NCI-H146 treated with DMSO at 0.1 percent for 48 hours (cell line): Measurements from ENCODE around the gene RUNX1.

ENCODE experiments used
- DNase-seq: peaks from one replicate; lab custom pipeline; 2025; ENCODE audit not compliant: unreplicated experiment; lab: John Stamatoyannopoulos, UW

Gene RUNX1

DNA sequence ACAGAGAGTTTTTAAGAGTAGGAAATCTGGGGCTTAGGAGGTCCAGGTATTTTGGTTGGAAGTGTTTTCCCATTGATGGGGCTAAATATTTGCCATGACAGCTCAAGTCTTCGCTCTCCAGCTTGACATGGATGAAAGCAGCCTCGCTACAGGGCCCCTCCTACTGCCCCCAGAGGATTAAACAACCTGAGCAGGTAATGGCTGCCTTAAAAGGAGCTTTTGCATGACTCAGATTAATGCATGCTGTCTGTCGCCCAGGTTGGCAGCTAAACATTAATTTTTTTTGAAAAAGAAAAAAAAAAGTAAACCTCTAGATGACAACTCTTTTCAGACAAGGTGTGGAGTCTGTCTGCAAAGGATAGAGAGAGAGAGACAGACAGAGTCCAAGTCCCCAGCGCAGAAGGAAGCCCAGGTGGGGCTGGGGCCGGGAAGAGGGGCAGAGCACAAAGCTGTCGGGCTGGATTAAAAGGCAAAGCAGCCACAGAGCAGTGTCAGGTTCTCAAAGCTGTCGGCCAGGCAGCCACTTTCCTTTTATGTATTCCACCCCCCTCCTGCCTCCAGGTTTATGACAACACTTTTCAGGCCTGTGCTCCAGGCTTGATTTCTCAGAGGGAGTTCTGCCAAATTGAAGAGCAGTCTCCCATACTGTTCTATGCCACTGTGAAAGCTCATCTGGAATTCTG lies 252.4 kb downstream of the RUNX1 start:
- no peak for DNase-seq

GRCh38 chr21:34795548-34796180 lies 253.4 kb downstream of the RUNX1 start:
- DNase-seq: no peak

- DNase-seq: no peak
These were observed 253.9 kb downstream of the RUNX1 start for GRCh38 chr21:34795175-34795547.

- DNase-seq: no peak
These were observed 254.4 kb downstream of the RUNX1 start for GRCh38 chr21:34794686-34795085.

DNA sequence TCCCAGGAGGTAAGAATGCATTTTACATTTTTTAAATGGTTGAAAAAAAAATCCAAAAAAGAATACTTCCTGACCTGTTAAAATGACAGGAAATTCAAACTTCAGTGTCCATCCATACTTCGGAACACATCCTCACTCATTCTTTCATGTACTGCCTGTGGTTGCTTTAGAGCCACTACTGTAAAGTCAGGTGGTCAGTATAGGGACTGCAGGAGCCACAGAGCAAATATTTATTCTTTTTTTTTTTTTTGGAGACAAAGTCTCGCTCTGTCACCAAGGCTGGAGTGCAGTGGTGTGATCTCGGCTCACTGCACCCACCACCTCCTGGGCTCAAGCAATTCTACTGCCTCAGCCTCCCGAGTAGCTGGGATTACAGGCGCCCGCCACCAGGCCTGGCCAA lies 255.6 kb downstream of the RUNX1 start:
- DNase-seq: no peak

DNA sequence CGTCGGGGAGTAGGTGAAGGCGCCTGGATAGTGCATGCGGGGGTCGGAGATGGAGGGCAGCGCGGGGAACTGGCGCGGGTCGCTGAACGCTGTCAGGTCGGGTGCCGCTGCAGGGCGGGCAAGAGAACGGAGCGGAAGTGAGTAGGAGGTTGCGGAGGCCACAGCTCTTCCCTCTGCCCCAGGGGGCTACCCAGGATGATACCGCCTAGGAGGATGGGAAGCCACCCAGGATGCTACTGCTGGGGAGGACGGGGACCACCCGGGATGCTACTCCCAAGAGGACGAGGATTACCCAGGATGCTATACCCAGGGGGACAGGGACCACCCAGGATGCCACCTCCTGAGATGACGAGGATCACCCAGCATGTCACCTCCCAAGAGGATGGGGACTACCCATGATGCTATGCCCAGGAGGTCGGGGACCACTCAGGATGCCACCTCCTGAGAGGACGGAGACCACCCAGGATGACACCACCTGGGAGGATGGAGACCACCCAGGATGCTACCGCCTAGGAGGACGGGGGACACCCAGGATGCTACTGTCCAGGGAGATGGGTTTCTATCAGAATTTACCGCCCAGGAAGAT lies 256.5 kb downstream of the RUNX1 start:
- DNase-seq: no peak

- no peak for DNase-seq
These were observed 257.2 kb downstream of the RUNX1 start for GRCh38 chr21:34791776-34792503.

DNA sequence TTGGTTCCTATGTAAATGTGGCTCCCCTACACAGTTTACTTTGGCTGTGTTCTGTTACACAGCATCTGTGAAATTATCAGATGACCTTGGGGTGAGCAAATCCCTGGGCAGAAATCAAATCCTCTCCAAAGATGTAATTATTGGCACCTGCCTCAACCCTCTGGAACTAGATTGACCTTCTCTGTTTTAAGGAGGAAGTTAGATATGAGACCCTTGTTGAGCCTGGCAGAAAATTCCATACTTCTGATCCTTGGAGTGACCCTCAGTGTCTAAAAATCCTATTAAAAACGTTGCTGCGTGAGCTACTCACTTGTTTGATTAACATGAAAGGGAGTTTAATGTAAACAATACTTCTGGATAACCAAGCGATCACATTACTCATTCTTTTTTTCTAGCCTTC lies 258.3 kb downstream of the RUNX1 start:
- peak; percentile 66 for DNase-seq

- DNase-seq: no peak
These were observed 258.8 kb downstream of the RUNX1 start for GRCh38 chr21:34790341-34790740.

- DNase-seq: no peak
These were observed 260.2 kb downstream of the RUNX1 start for GRCh38 chr21:34788879-34789278.

DNA sequence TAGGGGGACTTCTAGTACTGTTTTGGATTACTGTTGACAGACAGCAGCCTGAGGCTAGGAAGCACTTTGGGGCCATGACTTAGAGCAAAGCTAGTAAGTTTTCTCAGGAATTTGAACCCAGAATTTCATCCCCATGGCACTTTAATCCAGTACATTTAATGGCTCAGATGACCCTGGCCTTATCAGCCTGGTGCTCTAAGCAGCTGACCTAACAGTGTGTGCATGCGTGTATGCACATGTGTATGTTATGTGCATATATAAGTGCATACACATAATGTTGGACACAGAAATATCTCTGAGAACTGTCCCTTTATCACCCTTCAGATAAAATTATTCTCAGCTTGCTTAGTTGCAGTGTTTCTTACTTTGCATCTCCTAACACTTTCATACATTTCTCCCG lies 265.3 kb downstream of the RUNX1 start:
- no peak for DNase-seq

GRCh38 chr21:34782506-34783360 lies 266.4 kb downstream of the RUNX1 start:
- DNase-seq: no peak

- DNase-seq: no peak
These were observed 267.6 kb downstream of the RUNX1 start for GRCh38 chr21:34781526-34781925.

DNA sequence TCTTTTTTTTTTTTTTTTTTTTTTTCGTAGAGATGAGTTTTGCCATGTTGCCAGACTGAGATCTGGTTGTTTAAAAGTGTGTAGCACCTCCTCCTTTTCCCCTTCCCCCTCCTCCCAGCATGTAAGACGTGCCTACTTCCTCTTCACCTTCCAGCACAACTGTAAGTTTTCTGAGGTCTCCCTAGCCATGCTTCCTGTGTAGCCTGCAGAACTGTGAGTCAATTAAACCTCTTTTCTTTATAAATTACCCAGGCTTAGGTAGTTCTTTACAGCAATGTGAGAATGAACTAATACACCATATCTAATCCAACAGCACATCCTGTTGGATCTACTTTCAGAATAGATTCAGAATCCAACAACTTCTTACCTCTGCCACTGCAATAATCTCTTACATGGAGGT lies 269.2 kb downstream of the RUNX1 start:
- DNase-seq: no peak

DNA sequence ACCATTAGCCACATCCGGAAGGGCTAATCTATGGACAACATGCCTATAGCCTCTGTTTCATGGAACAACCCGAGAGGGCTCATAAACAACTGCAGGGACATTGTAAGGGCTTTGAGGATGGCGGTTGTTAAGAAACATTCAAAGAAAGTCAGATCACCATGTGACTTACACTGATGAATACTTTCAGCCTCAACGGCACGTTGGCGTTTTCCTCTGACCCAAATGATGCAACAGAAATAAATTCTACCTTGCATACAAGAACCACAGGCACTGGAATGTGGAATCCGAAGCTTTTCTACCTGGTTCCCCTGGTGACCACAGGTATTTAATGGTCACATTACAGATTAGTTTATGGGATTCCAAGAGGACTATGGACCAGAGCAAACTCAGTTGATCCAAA lies 273.3 kb downstream of the RUNX1 start:
- DNase-seq: no peak

- no peak for DNase-seq
These were observed 274.4 kb downstream of the RUNX1 start for GRCh38 chr21:34774750-34775149.

- peak; percentile 12 for DNase-seq
These were observed 277.5 kb downstream of the RUNX1 start for GRCh38 chr21:34771512-34772028.

DNA sequence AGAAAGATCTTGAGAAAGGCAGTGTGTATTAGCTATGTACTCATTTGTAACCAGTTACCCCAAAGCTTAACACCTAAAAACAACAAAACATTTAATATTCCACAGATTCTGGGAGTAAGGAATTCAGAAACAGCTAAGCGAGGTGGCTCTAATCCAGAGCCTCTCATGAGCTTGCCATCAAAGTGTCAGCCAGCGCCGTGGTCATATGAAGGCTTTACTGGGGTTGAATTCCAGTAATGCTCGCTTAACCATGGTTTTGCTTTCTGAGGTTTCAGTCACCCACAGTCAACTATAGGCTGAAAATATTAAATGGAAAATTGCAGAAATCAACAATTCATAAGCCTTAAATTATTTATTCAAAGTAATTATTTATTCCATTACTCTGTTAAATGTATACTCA lies 278.5 kb downstream of the RUNX1 start:
- DNase-seq: no peak

GRCh38 chr21:34768326-34768725 lies 280.8 kb downstream of the RUNX1 start:
- no peak for DNase-seq

DNA sequence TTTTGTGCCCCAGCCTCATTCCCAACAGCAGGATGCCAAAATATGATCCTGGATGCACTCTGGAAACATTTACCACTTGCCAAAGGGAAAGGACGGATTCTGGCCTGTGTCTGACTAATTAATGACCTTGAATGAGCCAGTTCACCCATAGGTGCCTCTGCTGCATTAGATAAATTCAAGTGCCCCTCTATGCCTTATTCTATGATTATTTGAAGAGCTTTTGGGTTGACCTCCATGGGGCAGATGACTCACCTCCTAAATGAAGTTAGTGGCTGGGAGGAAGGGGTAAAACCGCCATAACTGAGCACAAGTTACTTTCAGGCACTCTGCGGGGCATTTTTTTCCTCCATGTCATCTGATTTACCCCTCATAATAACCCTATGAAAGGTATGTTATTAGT lies 282.2 kb downstream of the RUNX1 start:
- no peak for DNase-seq

GRCh38 chr21:34765619-34766018 lies 283.5 kb downstream of the RUNX1 start:
- no peak for DNase-seq
